ENCODE results near the gene DYNC1LI2. TPM values are rescaled to one million over a fixed set of nuclear protein-coding genes. Genes with fewer than 3 reads are reported as not detected.

Gene DYNC1LI2
- total RNA-seq, 1 experiment from 2014 or later, result 92.8 TPM

GRCh38 chr16:66728804-66729203 is 22.6 kb downstream of the DYNC1LI2 start:
- no peak overlapping the region for H3K4me3 ChIP-seq (replicated peaks in 1 of 2; ENCODE audit: low read depth in 1 of 2, low read length in 2 of 2)
- H3K27ac ChIP-seq (ENCODE audit: low read depth, low read length), result no peak overlapping the region
- ATAC-seq (no peak), DNase-seq (ENCODE audit: low read depth, low spot score) (no peak)
- ChIA-PET RAD21 (ENCODE audit: low non-redundant PET in 1 of 2, low total read pairs in 2 of 2, uncharacterized antibody in 2 of 2, unreplicated experiment in 2 of 2) (interaction anchor here in 1 of 2 experiments (0.9 kb wide), 1 partner anchor 8 kb away, joined by 5 read pairs; no protein-coding TSS in a partner anchor), POLR2A (no interaction called here), CTCF (interaction anchor here (0.9 to 3.4 kb wide), 7 partner anchors 8 to 120 kb away, joined by 3 to 16 read pairs (median 3); partner anchors contain the start of gene DYNC1LI2)
- no peaks in the 10 kb centered on the region for H3K4me1 ChIP-seq (ENCODE audit: control insufficient read depth in 1 of 2, insufficient read depth in 2 of 2, low read length in 2 of 2)
- H3K9me3 ChIP-seq (ENCODE audit: control insufficient read depth in 1 of 2, insufficient read depth in 1 of 2, low read depth in 1 of 2, low read length in 2 of 2), result no peaks in the 10 kb centered on the region
- TF ChIP-seq ZNF274 (IDR thresholded peaks at IDR 0.05; ENCODE audit: low read depth, low read length) (no peak), RAD21 (IDR thresholded peaks at IDR 0.05; ENCODE audit: low read depth) (no peak), SP1 (IDR thresholded peaks at IDR 0.05; ENCODE audit: low read depth) (no peak), ELF1 (IDR thresholded peaks at IDR 0.05; ENCODE audit: borderline replicate concordance, low read depth) (no peak), CBX3 (IDR thresholded peaks at IDR 0.05; ENCODE audit: low read depth) (no peak), YY1 (IDR thresholded peaks at IDR 0.05; ENCODE audit: extremely low read depth, insufficient replicate concordance, low read depth, low read length) (no peak), ZFX (IDR thresholded peaks at IDR 0.05) (no peak), MAX (IDR thresholded peaks at IDR 0.05) (no peak), TCF7L2 (IDR thresholded peaks at IDR 0.05; ENCODE audit: borderline replicate concordance, extremely low read depth, insufficient read depth, insufficient read length) (no peak), SIN3A (IDR thresholded peaks at IDR 0.05; ENCODE audit: low read depth) (no peak), SRF (IDR thresholded peaks at IDR 0.05; ENCODE audit: low read depth) (no peak), ATF3 (IDR thresholded peaks at IDR 0.05) (no peak), POLR2A (IDR thresholded peaks at IDR 0.05; ENCODE audit: borderline replicate concordance, extremely low read depth, insufficient read depth, insufficient read length) (no peak)
- no peaks in the 10 kb centered on the region for H3K9me2 ChIP-seq (ENCODE audit: insufficient read depth)
- H3K9ac ChIP-seq (ENCODE audit: low read length), result no peak overlapping the region
- no peaks in the 10 kb centered on the region for H4K20me1 ChIP-seq (ENCODE audit: insufficient read depth)
- BruUV-seq (replicated peaks), result no TSS peak
- no peak overlapping the region for H2AFZ ChIP-seq (ENCODE audit: low read depth, low read length, poor library complexity, severe bottlenecking)
- H3K4me2 ChIP-seq (ENCODE audit: low read length), result no peak overlapping the region
- H3K79me2 ChIP-seq (ENCODE audit: insufficient read depth, low read length), result peaks cover 5% of the 10 kb centered on the region; the same call in 1 of the 2 replicates
- intact Hi-C loops (cut with micrococcal nuclease), result loop anchor here (1.0 to 10.0 kb wide), 2 partner anchors 138 to 324 kb away; no protein-coding TSS in a partner anchor
- peaks cover 52 to 59% of the 10 kb centered on the region in 2 experiments for H3K36me3 ChIP-seq (ENCODE audit: control insufficient read depth in 1 of 2, insufficient read depth in 2 of 2, low read length in 2 of 2)
- no peaks in the 10 kb centered on the region for H3K27me3 ChIP-seq (ENCODE audit: insufficient read depth, low read length)

Measured in HCT116 (cell line).